Measurements from ENCODE around the gene CCDC188.

DNA sequence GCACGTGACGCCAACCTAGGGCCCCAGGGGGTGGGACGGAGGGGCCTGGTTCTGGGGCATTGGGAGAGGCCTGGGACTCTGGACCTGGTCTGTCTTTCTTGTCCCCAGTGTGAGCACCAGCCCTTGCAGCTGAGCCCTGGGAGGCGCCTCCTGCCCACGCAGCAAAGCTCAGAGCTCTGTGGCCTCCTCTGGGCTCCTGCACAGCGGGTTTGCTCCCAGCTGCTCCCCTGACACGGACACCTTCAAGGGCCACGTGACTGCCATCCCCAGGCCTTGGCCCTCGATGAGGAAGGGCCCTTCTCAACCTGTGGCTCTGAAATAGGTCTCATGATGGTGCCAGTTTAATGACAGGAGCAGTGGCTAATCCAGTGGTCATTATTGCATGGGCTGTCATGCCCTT, 31.5 kb upstream of the CCDC188 start:
- TF ChIP-seq EZH2 (IDR thresholded peaks at IDR 0.05; ENCODE audit: low read length): no peak
- TF ChIP-seq CTCF (optimal IDR thresholded peaks at IDR 0.05 in 1 of 3, IDR thresholded peaks at IDR 0.05 in 1 of 3, conservative IDR thresholded peaks at IDR 0.05 in 1 of 3; ENCODE audit: extremely low read depth in 1 of 3, insufficient read depth in 2 of 3, low read length in 3 of 3): no peak

Data from keratinocyte (primary cell).